ENCODE measurements around the gene PKD1. TPM values are rescaled to one million over a fixed set of nuclear protein-coding genes. Genes with fewer than 3 reads are reported as not detected.
A peak's percentile ranks its signal among the peaks of the same experiment; 100 is the strongest.

PKD1 gene
- total and polyA plus RNA-seq, 2 of the 13 experiments (the other 11 are each of a cell fraction or from before 2014, with no cell fraction given) = 22.1 to 23.0 TPM

GRCh38 chr16:2086106-2086742 is 49.5 kb downstream of the PKD1 start:
- Histone ChIP-seq H3K36me3 (replicated peaks in 1 of 2; ENCODE audit: control insufficient read depth in 1 of 2, insufficient read depth in 2 of 2, low read length in 2 of 2) (peaks cover 18 to 27% of the 10 kb centered on the region in 2 experiments; a peak in 3 of 5 replicates), H3K4me1 (ENCODE audit: insufficient read depth, low read length) (no peaks in the 10 kb centered on the region), H3K4me2 (ENCODE audit: low read depth, low read length) (no peak overlapping the region), H3K27ac (ENCODE audit: extremely low read length, insufficient read depth, low read length) (no peak overlapping the region), H4K20me1 (ENCODE audit: insufficient read depth, low read length) (no peaks in the 10 kb centered on the region), H3K27me3 (ENCODE audit: control insufficient read depth in 1 of 2, insufficient read depth in 2 of 2, low read length in 2 of 2) (no peaks in the 10 kb centered on the region), H3K4me3 (replicated peaks in 1 of 3; ENCODE audit: insufficient read depth in 1 of 3, low read depth in 2 of 3, low read length in 3 of 3) (no peak overlapping the region), H3K9ac (ENCODE audit: insufficient read depth, low read depth, low read length) (no peak overlapping the region), H3K9me3 (ENCODE audit: low read length) (no peaks in the 10 kb centered on the region), H2AFZ (ENCODE audit: low read length) (no peak overlapping the region), H3K79me2 (ENCODE audit: insufficient read depth, low read length) (no peaks in the 10 kb centered on the region)
- ATAC-seq (no peak), DNase-seq (ENCODE audit: low spot score) (no peak), FAIRE-seq (no peak)
- in situ Hi-C loops (cut with HindIII; ENCODE audit: extremely low pct_ligation_motif_present, low pct_unique_long_range_greater_than_20kb) (loop anchor here (5.0 to 10.0 kb wide), 2 partner anchors 59 to 64 kb away; partner anchors contain the start of gene RAB26), intact Hi-C loops (cut with micrococcal nuclease; ENCODE audit: unreplicated experiment) (no loop called here)
- 98% methylated on average over 11 of the region's 27 CpGs for WGBS (ENCODE audit: low lambda C conversion rate)
- ChIA-PET POLR2A (no interaction called here), CTCF (ENCODE audit: low intra/inter-chr PET ratio, low total read pairs) (no interaction called here)
- no TSS peak for BruUV-seq (replicated peaks)
- no peak for TF ChIP-seq ZNF780A (CRISPR knock-in tag; IDR thresholded peaks at IDR 0.05)
- 0 out of 2 replicates have a peak, but pooled peaks have one; percentile 4 for TF ChIP-seq RBFOX2 (IDR thresholded peaks at IDR 0.05; ENCODE audit: low read depth, low read length)
- no peak for TF ChIP-seq SALL1 (CRISPR knock-in tag; IDR thresholded peaks at IDR 0.05)
- no peak for TF ChIP-seq KLF9 (CRISPR knock-in tag; IDR thresholded peaks at IDR 0.05; ENCODE audit: low read depth)
- TF ChIP-seq ZFP90 (CRISPR knock-in tag; IDR thresholded peaks at IDR 0.05; ENCODE audit: borderline replicate concordance) = no peak
- no peak for TF ChIP-seq KLF12 (CRISPR knock-in tag; IDR thresholded peaks at IDR 0.05; ENCODE audit: borderline replicate concordance)
- TF ChIP-seq ATF7 (IDR thresholded peaks at IDR 0.05) = peak; percentile 72
- TF ChIP-seq ATF7 (CRISPR knock-in tag; IDR thresholded peaks at IDR 0.05) = no peak

- Histone ChIP-seq H3K4me1 (ENCODE audit: insufficient read depth, low read length) (no peaks in the 10 kb centered on the region), H3K79me2 (ENCODE audit: insufficient read depth, low read length) (no peaks in the 10 kb centered on the region), H3K4me3 (replicated peaks in 1 of 3; ENCODE audit: insufficient read depth in 1 of 3, low read depth in 2 of 3, low read length in 3 of 3) (no peak overlapping the region), H3K9me3 (ENCODE audit: low read length) (no peaks in the 10 kb centered on the region), H4K20me1 (ENCODE audit: insufficient read depth, low read length) (no peaks in the 10 kb centered on the region), H3K4me2 (ENCODE audit: low read depth, low read length) (no peak overlapping the region), H3K9ac (ENCODE audit: insufficient read depth, low read depth, low read length) (no peak overlapping the region), H3K27ac (ENCODE audit: extremely low read length, insufficient read depth, low read length) (no peak overlapping the region), H3K27me3 (ENCODE audit: control insufficient read depth in 1 of 2, insufficient read depth in 2 of 2, low read length in 2 of 2) (no peaks in the 10 kb centered on the region), H2AFZ (ENCODE audit: low read length) (no peak overlapping the region), H3K36me3 (replicated peaks in 1 of 2; ENCODE audit: control insufficient read depth in 1 of 2, insufficient read depth in 2 of 2, low read length in 2 of 2) (peaks cover 17 to 26% of the 10 kb centered on the region in 2 experiments; a peak in 3 of 5 replicates)
- TF ChIP-seq KLF6 (CRISPR knock-in tag; IDR thresholded peaks at IDR 0.05) = no peak
- TF ChIP-seq AGO2 (optimal IDR thresholded peaks at IDR 0.05; ENCODE audit: low read depth, low read length) = peak; percentile 9
- no peak for TF ChIP-seq NCOA1 (CRISPR knock-in tag; IDR thresholded peaks at IDR 0.05)
- TF ChIP-seq ZKSCAN5 (CRISPR knock-in tag; IDR thresholded peaks at IDR 0.05) = no peak
- TF ChIP-seq NFIB (CRISPR knock-in tag; IDR thresholded peaks at IDR 0.05; ENCODE audit: borderline replicate concordance) = no peak
- TF ChIP-seq MATR3 (CRISPR knock-in tag; IDR thresholded peaks at IDR 0.05) = no peak
- no peak for TF ChIP-seq NBN (conservative IDR thresholded peaks at IDR 0.05)
- FAIRE-seq (no peak), ATAC-seq (peak; percentile 3; the same call in 2 of the 3 replicates), DNase-seq (ENCODE audit: low spot score) (no peak)
- no TSS peak for BruUV-seq (replicated peaks)
- ChIA-PET POLR2A (no interaction called here), CTCF (ENCODE audit: low intra/inter-chr PET ratio, low total read pairs) (no interaction called here)
- in situ Hi-C loops (cut with HindIII; ENCODE audit: extremely low pct_ligation_motif_present, low pct_unique_long_range_greater_than_20kb) = loop anchor here (5.0 to 10.0 kb wide), 2 partner anchors 59 to 63 kb away; partner anchors contain the start of gene RAB26
- intact Hi-C loops (cut with micrococcal nuclease; ENCODE audit: unreplicated experiment) = no loop called here
- 63% methylated on average over 3 of the region's 14 CpGs for WGBS (ENCODE audit: low lambda C conversion rate)
These were observed 50.0 kb downstream of the PKD1 start for GRCh38 chr16:2085669-2086068.
